Mammary epithelial cell (primary cell): Measurements from ENCODE around the gene LSR.

ENCODE experiments used
- EZH2 ChIP-seq: IDR thresholded peaks from 2 replicates; pipeline ENCODE4 v1.6.1; 2012; ENCODE audit warnings: low read length, inconsistent platforms, borderline replicate concordance
- TF ChIP-seq, protein P1 (sequence below), 2 donors: IDR thresholded peaks in 1 of 2; conservative IDR thresholded peaks in 1 of 2; 2 replicates each; pipeline ENCODE4 v1.5.1; 2011 to 2012; ENCODE audit warnings: inconsistent platforms in 2 of 2, low read length in 2 of 2, mild to moderate bottlenecking in 2 of 2, control low read depth in 1 of 2, low read depth in 1 of 2; ENCODE audit not compliant: insufficient read depth in 1 of 2; ENCODE audit errors: extremely low read depth in 1 of 2

DNA sequence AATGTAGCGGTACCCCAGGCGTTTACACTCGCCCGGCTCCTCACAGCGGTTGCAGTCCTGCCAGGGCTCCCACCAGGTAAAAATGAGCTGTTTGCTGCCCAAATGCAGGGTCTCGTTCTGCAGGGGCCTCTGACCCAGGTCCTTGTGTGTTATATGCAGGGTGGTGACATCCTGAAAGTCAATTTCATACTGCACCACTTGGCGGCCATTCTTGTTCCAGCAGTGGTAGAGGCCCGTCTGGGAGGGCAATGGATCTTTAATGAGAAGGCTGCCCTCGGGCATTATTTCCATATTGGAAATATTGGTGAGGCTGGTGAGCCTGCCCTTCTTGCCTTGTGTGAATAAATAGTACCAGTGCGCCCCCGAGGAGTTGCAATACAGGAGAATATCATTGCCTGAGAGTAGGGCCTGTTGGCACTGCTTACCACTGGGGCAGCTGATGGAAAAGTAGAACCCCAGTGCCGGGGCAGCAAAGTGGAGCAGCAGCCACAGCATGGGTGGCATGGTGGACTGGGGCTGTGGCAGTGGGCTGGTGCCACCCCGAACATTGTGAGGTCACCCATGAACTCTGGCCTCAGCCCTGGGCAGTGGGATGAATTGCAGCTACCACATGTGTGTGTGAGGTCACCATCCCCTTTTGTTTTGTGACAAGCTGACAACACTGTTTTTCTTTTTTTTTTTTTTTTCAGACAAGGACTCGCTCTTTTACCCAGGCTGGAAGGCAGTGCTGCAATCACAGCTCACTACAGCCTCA lies 20.4 kb upstream of the LSR start, which contains the start of gene FAM187B:
- TF ChIP-seq, protein P1, sequence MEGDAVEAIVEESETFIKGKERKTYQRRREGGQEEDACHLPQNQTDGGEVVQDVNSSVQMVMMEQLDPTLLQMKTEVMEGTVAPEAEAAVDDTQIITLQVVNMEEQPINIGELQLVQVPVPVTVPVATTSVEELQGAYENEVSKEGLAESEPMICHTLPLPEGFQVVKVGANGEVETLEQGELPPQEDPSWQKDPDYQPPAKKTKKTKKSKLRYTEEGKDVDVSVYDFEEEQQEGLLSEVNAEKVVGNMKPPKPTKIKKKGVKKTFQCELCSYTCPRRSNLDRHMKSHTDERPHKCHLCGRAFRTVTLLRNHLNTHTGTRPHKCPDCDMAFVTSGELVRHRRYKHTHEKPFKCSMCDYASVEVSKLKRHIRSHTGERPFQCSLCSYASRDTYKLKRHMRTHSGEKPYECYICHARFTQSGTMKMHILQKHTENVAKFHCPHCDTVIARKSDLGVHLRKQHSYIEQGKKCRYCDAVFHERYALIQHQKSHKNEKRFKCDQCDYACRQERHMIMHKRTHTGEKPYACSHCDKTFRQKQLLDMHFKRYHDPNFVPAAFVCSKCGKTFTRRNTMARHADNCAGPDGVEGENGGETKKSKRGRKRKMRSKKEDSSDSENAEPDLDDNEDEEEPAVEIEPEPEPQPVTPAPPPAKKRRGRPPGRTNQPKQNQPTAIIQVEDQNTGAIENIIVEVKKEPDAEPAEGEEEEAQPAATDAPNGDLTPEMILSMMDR (conservative IDR thresholded peaks at IDR 0.05 in 1 of 2, IDR thresholded peaks at IDR 0.05 in 1 of 2; ENCODE audit: extremely low read depth in 1 of 2, insufficient read depth in 1 of 2, low read depth in 1 of 2, low read length in 2 of 2) = no peak
- no peak for TF ChIP-seq EZH2
